Measurements from ENCODE around the gene FCGR3A.
"Not testable (repeated sequence)": the region's sequence is repeated elsewhere in the genome, so short reads cannot be mapped to it uniquely, and the experiment has no call there.

FCGR3A gene

GRCh38 chr1:161530158-161530557 lies 19.5 kb downstream of the FCGR3A start:
- peak; percentile 58 for DNase-seq (ENCODE audit: low read depth)

GRCh38 chr1:161529463-161530104 lies 20.0 kb downstream of the FCGR3A start:
- not testable (repeated sequence) for DNase-seq (ENCODE audit: low read depth)

GRCh38 chr1:161528550-161528949 lies 21.1 kb downstream of the FCGR3A start:
- DNase-seq (ENCODE audit: low read depth), result not testable (repeated sequence)

- DNase-seq (ENCODE audit: low read depth), result not testable (repeated sequence)
Observed at GRCh38 chr1:161525918-161526317, 23.7 kb downstream of the FCGR3A start.

- DNase-seq (ENCODE audit: low read depth), result not testable (repeated sequence)
Observed at GRCh38 chr1:161525321-161525720, 24.3 kb downstream of the FCGR3A start.

- not testable (repeated sequence) for DNase-seq (ENCODE audit: low read depth)
Observed at GRCh38 chr1:161524742-161525291, 24.8 kb downstream of the FCGR3A start.

GRCh38 chr1:161523817-161524741 lies 25.5 kb downstream of the FCGR3A start, which contains the start of gene HSPA6:
Gene HSPA6 (plus strand): TSS chr1:161524540. CDS start chr1:161524659, 119 bp downstream.
- DNase-seq (ENCODE audit: low read depth), result peak; percentile 82

- DNase-seq (ENCODE audit: low read depth), result not testable (repeated sequence)
Observed at GRCh38 chr1:161523041-161523816, 26.4 kb downstream of the FCGR3A start.

GRCh38 chr1:161513953-161514352 lies 35.7 kb downstream of the FCGR3A start:
- not testable (repeated sequence) for DNase-seq (ENCODE audit: low read depth)

- DNase-seq (ENCODE audit: low read depth), result not testable (repeated sequence)
Observed at GRCh38 chr1:161513448-161513780, 36.2 kb downstream of the FCGR3A start.

- not testable (repeated sequence) for DNase-seq (ENCODE audit: low read depth)
Observed at GRCh38 chr1:161512636-161513447, 36.8 kb downstream of the FCGR3A start.

- DNase-seq (ENCODE audit: low read depth), result no peak
Observed at GRCh38 chr1:161511756-161512060, 37.9 kb downstream of the FCGR3A start.

GRCh38 chr1:161511018-161511755 lies 38.4 kb downstream of the FCGR3A start:
- no peak for DNase-seq (ENCODE audit: low read depth)

- no peak for DNase-seq (ENCODE audit: low read depth)
Observed at GRCh38 chr1:161510477-161510876, 39.1 kb downstream of the FCGR3A start.

GRCh38 chr1:161506336-161507223 lies 43.0 kb downstream of the FCGR3A start:
- DNase-seq (ENCODE audit: low read depth), result no peak

- no peak for DNase-seq (ENCODE audit: low read depth)
Observed at GRCh38 chr1:161505686-161506085, 43.9 kb downstream of the FCGR3A start.

GRCh38 chr1:161503394-161503748 lies 46.2 kb downstream of the FCGR3A start:
- no peak for DNase-seq (ENCODE audit: low read depth)

- DNase-seq (ENCODE audit: low read depth), result no peak
Observed at GRCh38 chr1:161502641-161503393, 46.8 kb downstream of the FCGR3A start.

GRCh38 chr1:161502181-161502580 lies 47.4 kb downstream of the FCGR3A start:
- no peak for DNase-seq (ENCODE audit: low read depth)

Measured in stimulated activated CD8-positive, alpha-beta memory T cell treated with anti-CD3 and anti-CD28 coated beads, Interleukin-15, amount 100 ng/mL, for 24 hours (primary cell).